Measurements from ENCODE around the gene TEAD1. TPM values are rescaled to one million over a fixed set of nuclear protein-coding genes. Genes with fewer than 3 reads are reported as not detected.

The TEAD1 gene
- total and polyA plus RNA-seq, 2 experiments from 2014 or later, result 24.5 to 103 TPM

GRCh38 chr11:12909879-12910278 lies 235.7 kb downstream of the TEAD1 start (continued):
- TF ChIP-seq ZNF462 (CRISPR knock-in tag; IDR thresholded peaks at IDR 0.05), result no peak
- TF ChIP-seq EZH2 (IDR thresholded peaks at IDR 0.05; ENCODE audit: low read depth, unreplicated experiment), result no peak
- TF ChIP-seq NANOG (IDR thresholded peaks at IDR 0.05; ENCODE audit: borderline replicate concordance), result no peak
- TF ChIP-seq ZNF114 (CRISPR knock-in tag; IDR thresholded peaks at IDR 0.05), result no peak

- H3K9me3 Mint-ChIP-seq, result no peaks in the 10 kb centered on the region
- H3K79me2 ChIP-seq (replicated peaks; ENCODE audit: insufficient read depth), result peaks cover 13% of the 10 kb centered on the region
- no peaks in the 10 kb centered on the region; the same call in none of the 2 replicates for H4K20me1 ChIP-seq (replicated peaks; ENCODE audit: insufficient read depth)
- H3K4me3 ChIP-seq, result peak overlapping the region; percentile 24
- H3K27ac Mint-ChIP-seq, result peak overlapping the region; percentile 88
- H3K4me1 ChIP-seq (ENCODE audit: insufficient read depth), result peaks cover 34% of the 10 kb centered on the region
- no peak overlapping the region for H2AFZ ChIP-seq
- peaks cover 7% of the 10 kb centered on the region for H3K27me3 Mint-ChIP-seq (ENCODE audit: insufficient read depth, low read depth, poor library complexity)
- peaks cover 27% of the 10 kb centered on the region for H3K36me3 Mint-ChIP-seq (ENCODE audit: low read depth)
- no peaks in the 10 kb centered on the region for H3K27me3 ChIP-seq (ENCODE audit: insufficient read depth)
- peak; percentile 91 for DNase-seq (ENCODE audit: low spot score)
- H3K4me3 Mint-ChIP-seq, result peak overlapping the region; percentile 63
- H3F3A ChIP-seq (replicated peaks; ENCODE audit: low read depth), result peaks cover 7% of the 10 kb centered on the region; the same call in 1 of the 2 replicates
- H3K36me3 ChIP-seq (ENCODE audit: insufficient read depth), result no peaks in the 10 kb centered on the region; the same call in 1 of the 2 replicates
- peaks cover 48% of the 10 kb centered on the region for H3K4me1 Mint-ChIP-seq
- no peaks in the 10 kb centered on the region for H3K9me2 ChIP-seq (ENCODE audit: insufficient read depth)
- peak; percentile 97 for ATAC-seq
- H3K27ac ChIP-seq (ENCODE audit: low read depth), result peak overlapping the region; percentile 65
- peak overlapping the region; percentile 24 for H3K4me2 ChIP-seq
- TF ChIP-seq CTCF (conservative IDR thresholded peaks at IDR 0.05; ENCODE audit: low read depth in 2 of 2) (peak; percentile 87 to 88), EZH2phosphoT487 (IDR thresholded peaks at IDR 0.05; ENCODE audit: unreplicated experiment) (no peak), EZH2 (IDR thresholded peaks at IDR 0.05; ENCODE audit: low read depth, unreplicated experiment) (no peak), REST (IDR thresholded peaks at IDR 0.05; ENCODE audit: unreplicated experiment) (no peak), NANOG (IDR thresholded peaks at IDR 0.05; ENCODE audit: borderline replicate concordance) (no peak), POLR2AphosphoS5 (IDR thresholded peaks at IDR 0.05; ENCODE audit: low read depth) (no peak), ETS1 (IDR thresholded peaks at IDR 0.05) (no peak)
Measured at GRCh38 chr11:12914400-12914912, 240.2 kb downstream of the TEAD1 start.
